ENCODE data around the gene HSD17B3.

Gene HSD17B3

GRCh38 chr9:96343515-96344360 lies 41.8 kb upstream of the HSD17B3 start:
- H3K27me3 ChIP-seq (ENCODE audit: control insufficient read depth, insufficient read depth, low read length): no peaks in the 10 kb centered on the region
- no peak overlapping the region for H3K4me3 ChIP-seq (ENCODE audit: low read depth, low read length)
- no peak overlapping the region for H2AFZ ChIP-seq
- no peaks in the 10 kb centered on the region for H3K4me1 ChIP-seq
- H3K36me3 ChIP-seq (ENCODE audit: control insufficient read depth, insufficient read depth, low read length): no peaks in the 10 kb centered on the region
- H3K9me3 ChIP-seq (ENCODE audit: control insufficient read depth, low read length): no peaks in the 10 kb centered on the region
- no peaks in the 10 kb centered on the region for H3K79me2 ChIP-seq
- no peak overlapping the region for H3K27ac ChIP-seq
- H3K4me2 ChIP-seq (ENCODE audit: low read length): no peak overlapping the region
- TF ChIP-seq CTCF (IDR thresholded peaks at IDR 0.05): no peak
- no peak overlapping the region for H3K9ac ChIP-seq

DNA sequence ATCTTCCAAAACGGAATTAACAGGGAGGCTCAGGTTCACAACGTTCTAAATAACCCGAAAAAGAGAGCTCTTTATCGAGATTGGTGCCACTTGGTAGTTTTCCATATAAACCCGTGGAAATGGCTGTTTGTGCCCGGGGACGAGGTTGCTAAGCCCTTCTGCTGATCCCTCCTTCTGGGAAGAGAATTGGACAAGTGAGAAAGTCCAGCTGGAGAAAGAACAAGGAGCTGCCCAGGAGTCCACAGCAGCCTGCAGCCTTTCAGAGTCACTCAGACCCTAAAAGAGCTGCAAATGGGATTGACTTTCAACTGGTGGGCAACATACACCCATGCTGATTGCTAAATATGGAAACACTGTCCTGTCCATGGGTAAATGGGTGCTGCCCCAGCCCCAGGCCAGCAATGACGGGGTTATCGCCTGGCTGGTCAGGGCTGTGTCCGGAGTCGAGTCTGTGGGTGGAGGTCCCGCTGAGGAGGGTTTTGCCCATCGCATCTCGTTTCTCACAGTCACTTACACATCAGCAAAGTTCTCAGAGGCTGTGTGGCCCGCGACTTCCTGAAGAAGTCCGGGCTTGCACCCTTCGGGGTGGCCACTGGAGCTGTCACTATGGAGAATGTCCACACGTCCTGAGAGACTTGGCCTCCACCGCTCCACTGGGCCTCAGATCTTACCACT lies 40.7 kb upstream of the HSD17B3 start:
- H3K27ac ChIP-seq: no peak overlapping the region

DNA sequence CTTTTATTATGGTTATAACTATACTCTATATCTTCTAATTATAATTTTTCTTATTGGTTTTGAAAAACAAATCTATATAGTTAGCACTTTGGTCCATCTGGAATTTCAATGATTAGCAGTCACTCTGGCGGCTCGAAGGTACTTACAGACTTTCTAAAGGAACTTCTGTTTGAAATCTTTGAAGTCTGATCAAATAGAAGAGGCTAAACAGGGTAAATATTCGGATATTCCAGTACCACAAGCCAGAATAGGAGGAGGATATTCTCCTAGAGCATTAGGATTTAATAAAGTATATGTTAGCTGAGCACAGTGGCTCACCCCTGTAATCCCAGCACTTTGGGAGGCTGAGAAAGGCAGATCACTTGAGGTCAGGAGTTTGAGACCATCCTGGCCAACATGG lies 38.7 kb upstream of the HSD17B3 start:
- Histone ChIP-seq H3K4me3 (ENCODE audit: low read depth, low read length) (no peak overlapping the region), H3K27ac (no peak overlapping the region), H3K79me2 (no peaks in the 10 kb centered on the region), H2AFZ (no peak overlapping the region), H3K36me3 (ENCODE audit: control insufficient read depth, insufficient read depth, low read length) (no peaks in the 10 kb centered on the region), H3K4me1 (no peaks in the 10 kb centered on the region), H3K4me2 (ENCODE audit: low read length) (no peak overlapping the region), H3K9me3 (ENCODE audit: control insufficient read depth, low read length) (no peaks in the 10 kb centered on the region), H3K27me3 (ENCODE audit: control insufficient read depth, insufficient read depth, low read length) (no peaks in the 10 kb centered on the region), H3K9ac (no peak overlapping the region)
- TF ChIP-seq CTCF (IDR thresholded peaks at IDR 0.05): no peak

More for the DNA sequence above, 40.7 kb upstream of the HSD17B3 start:
- H3K4me2 ChIP-seq (ENCODE audit: low read length): no peak overlapping the region
- H3K79me2 ChIP-seq: no peaks in the 10 kb centered on the region
- H2AFZ ChIP-seq: no peak overlapping the region
- H3K4me1 ChIP-seq: no peaks in the 10 kb centered on the region
- H3K9me3 ChIP-seq (ENCODE audit: control insufficient read depth, low read length): no peaks in the 10 kb centered on the region
- no peaks in the 10 kb centered on the region for H3K27me3 ChIP-seq (ENCODE audit: control insufficient read depth, insufficient read depth, low read length)
- no peaks in the 10 kb centered on the region for H3K36me3 ChIP-seq (ENCODE audit: control insufficient read depth, insufficient read depth, low read length)
- TF ChIP-seq CTCF (IDR thresholded peaks at IDR 0.05): no peak
- H3K9ac ChIP-seq: no peak overlapping the region
- H3K4me3 ChIP-seq (ENCODE audit: low read depth, low read length): no peak overlapping the region

DNA sequence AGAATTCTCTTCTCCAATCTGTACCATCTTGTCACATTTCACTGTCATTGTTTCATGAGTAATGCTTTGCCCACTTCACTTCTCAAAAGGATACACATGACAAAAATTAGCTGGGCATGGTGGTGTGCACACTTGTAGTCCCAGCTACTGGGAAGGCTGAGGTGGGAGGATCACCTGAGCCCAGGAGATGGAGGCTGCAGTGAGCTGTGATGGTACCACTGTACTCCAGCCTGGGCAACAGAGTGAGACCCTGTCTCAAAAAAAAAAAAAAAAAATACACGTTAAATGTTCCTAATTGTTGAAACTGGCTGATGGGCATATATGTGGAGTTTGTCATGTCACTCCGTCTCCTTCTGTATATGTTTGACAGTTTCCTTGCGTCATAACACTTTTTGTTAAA lies 36.3 kb upstream of the HSD17B3 start:
- Histone ChIP-seq H3K4me1 (no peaks in the 10 kb centered on the region), H3K9ac (no peak overlapping the region), H3K9me3 (ENCODE audit: control insufficient read depth, low read length) (no peaks in the 10 kb centered on the region), H2AFZ (no peak overlapping the region), H3K4me3 (ENCODE audit: low read depth, low read length) (no peak overlapping the region), H3K27me3 (ENCODE audit: control insufficient read depth, insufficient read depth, low read length) (no peaks in the 10 kb centered on the region), H3K4me2 (ENCODE audit: low read length) (no peak overlapping the region), H3K79me2 (no peaks in the 10 kb centered on the region), H3K36me3 (ENCODE audit: control insufficient read depth, insufficient read depth, low read length) (no peaks in the 10 kb centered on the region), H3K27ac (no peak overlapping the region)
- no peak for TF ChIP-seq CTCF (IDR thresholded peaks at IDR 0.05)

Measured in parathyroid adenoma (tissue), 2 donors.